Fibroblast of lung (primary cell): Measurements from ENCODE around the gene HMCN2. TPM values are rescaled to one million over a fixed set of nuclear protein-coding genes. Genes with fewer than 3 reads are reported as not detected.

Experiments used
- DNase-seq, 2 donors: peaks; one replicate each; pipeline versions ENCODE4 v3.0.0 to v3.0.0-alpha.2; 2010; ENCODE audit warnings: low read depth in 2 of 2
- H2AFZ ChIP-seq: 2 replicates; pipeline ENCODE4 v1.5.1; 2012; ENCODE audit warnings: low read length, control low read depth, inconsistent platforms
- H3K27ac ChIP-seq: 2 replicates; pipeline ENCODE4 v1.5.1; 2011; ENCODE audit warnings: low read length, control low read depth; ENCODE audit not compliant: insufficient read depth
- H3K27me3 ChIP-seq: 2 replicates; pipeline ENCODE4 v1.5.1; 2011; ENCODE audit warnings: mild to moderate bottlenecking, low read length; ENCODE audit not compliant: control insufficient read depth, insufficient read depth
- H3K36me3 ChIP-seq: 2 replicates; pipeline ENCODE4 v1.5.1; 2011; ENCODE audit warnings: low read length; ENCODE audit not compliant: control insufficient read depth, insufficient read depth
- H3K4me1 ChIP-seq: 2 replicates; pipeline ENCODE4 v1.5.1; 2011; ENCODE audit warnings: low read length; ENCODE audit not compliant: control insufficient read depth, insufficient read depth; ENCODE audit errors: extremely low read depth
- H3K4me2 ChIP-seq: 2 replicates; pipeline ENCODE4 v1.5.1; 2011; ENCODE audit warnings: low read length, control low read depth; ENCODE audit not compliant: insufficient read depth; ENCODE audit errors: extremely low read depth
- H3K4me3 ChIP-seq, 4 experiments: fragments of 200-600 bp in 1 of 4; sonication (generic) in 1 of 4; replicated peaks in 1 of 4; 2 replicates each; pipeline ENCODE4 v1.5.1; 2011 to 2016; ENCODE audit warnings: low read length in 4 of 4, low read depth in 3 of 4, mild to moderate bottlenecking in 3 of 4, control low read depth in 2 of 4, inconsistent platforms in 1 of 4, mixed read lengths in 1 of 4; ENCODE audit not compliant: insufficient read depth in 1 of 4; ENCODE audit errors: control extremely low read depth in 1 of 4
- H3K79me2 ChIP-seq: 2 replicates; pipeline ENCODE4 v1.5.1; 2012; ENCODE audit warnings: mild to moderate bottlenecking, low read length, inconsistent platforms; ENCODE audit not compliant: control insufficient read depth, insufficient read depth
- H3K9ac ChIP-seq: 2 replicates; pipeline ENCODE4 v1.5.1; 2011; ENCODE audit warnings: mild to moderate bottlenecking, low read length, control low read depth; ENCODE audit not compliant: insufficient read depth
- H3K9me3 ChIP-seq: 2 replicates; pipeline ENCODE4 v1.5.1; 2012; ENCODE audit warnings: low read depth, low read length; ENCODE audit not compliant: control insufficient read depth, insufficient read depth
- H4K20me1 ChIP-seq: 2 replicates; pipeline ENCODE4 v1.5.1; 2011; ENCODE audit warnings: low read length; ENCODE audit not compliant: control insufficient read depth, insufficient read depth; ENCODE audit errors: extremely low read depth
- EZH2 ChIP-seq: IDR thresholded peaks from 2 replicates; pipeline ENCODE4 v1.5.1; 2012; ENCODE audit warnings: low read length, control low read depth, mild to moderate bottlenecking; ENCODE audit errors: missing control alignments
- polyA plus RNA-seq, 2 donors: library from polyadenylated mRNA; depleted of rRNA in 1 of 2; stranded (reverse) in 1 of 2; unstranded in 1 of 2; fragments of >200 nt; gene quantifications; 2 replicates each; pipeline ENCODE4 v1.2.1, GENCODE V29; 2011 to 2012; ENCODE audit warnings: missing spikeins in 1 of 2
- total RNA-seq: library from RNA; depleted of rRNA; stranded (reverse); fragments of >200 nt; gene quantifications from 2 replicates; pipeline ENCODE4 v1.2.1, GENCODE V29; 2014
- TF ChIP-seq, protein P1 (sequence below), 2 donors: IDR thresholded peaks in 1 of 2; conservative IDR thresholded peaks in 1 of 2; 1 replicate in 1 of 2; 2 replicates in 1 of 2; pipeline ENCODE4 v1.5.1; 2011 to 2012; ENCODE audit warnings: low read length in 2 of 2, control low read depth in 1 of 2, inconsistent platforms in 1 of 2, low read depth in 1 of 2, mild to moderate bottlenecking in 1 of 2

The HMCN2 gene
- total and polyA plus RNA-seq, 2 donors (not counting 1 experiment from before 2014, with no cell fraction given) = under 0.01 TPM; not detected in 1

DNA sequence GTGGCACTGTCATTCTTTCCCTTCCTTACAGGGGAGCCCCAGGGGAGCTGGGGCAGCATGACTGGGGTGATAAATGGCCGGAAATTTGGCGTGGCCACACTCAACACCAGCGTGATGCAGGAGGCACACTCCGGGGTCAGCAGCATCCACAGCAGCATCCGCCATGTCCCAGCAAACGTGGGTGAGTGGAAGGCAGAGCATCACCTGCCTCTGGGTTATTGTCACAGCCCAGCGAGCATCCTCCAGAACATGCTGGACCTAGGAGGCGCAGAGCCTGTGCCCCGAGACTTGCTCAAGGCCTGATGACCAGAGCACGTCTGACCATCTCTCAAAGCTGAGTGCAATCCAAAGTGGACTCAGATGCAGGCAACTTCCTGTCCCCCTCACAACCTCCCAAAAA, 157.0 kb downstream of the HMCN2 start:
- Histone ChIP-seq H3K4me3 (no peak overlapping the region), H3K79me2 (no peaks in the 10 kb centered on the region), H3K4me2 (no peak overlapping the region), H2AFZ (no peak overlapping the region), H3K27ac (no peak overlapping the region), H4K20me1 (no peaks in the 10 kb centered on the region), H3K9ac (no peak overlapping the region), H3K36me3 (no peaks in the 10 kb centered on the region), H3K27me3 (no peaks in the 10 kb centered on the region), H3K9me3 (no peaks in the 10 kb centered on the region), H3K4me1 (no peaks in the 10 kb centered on the region)
- TF ChIP-seq EZH2 = no peak
- no peak for DNase-seq

DNA sequence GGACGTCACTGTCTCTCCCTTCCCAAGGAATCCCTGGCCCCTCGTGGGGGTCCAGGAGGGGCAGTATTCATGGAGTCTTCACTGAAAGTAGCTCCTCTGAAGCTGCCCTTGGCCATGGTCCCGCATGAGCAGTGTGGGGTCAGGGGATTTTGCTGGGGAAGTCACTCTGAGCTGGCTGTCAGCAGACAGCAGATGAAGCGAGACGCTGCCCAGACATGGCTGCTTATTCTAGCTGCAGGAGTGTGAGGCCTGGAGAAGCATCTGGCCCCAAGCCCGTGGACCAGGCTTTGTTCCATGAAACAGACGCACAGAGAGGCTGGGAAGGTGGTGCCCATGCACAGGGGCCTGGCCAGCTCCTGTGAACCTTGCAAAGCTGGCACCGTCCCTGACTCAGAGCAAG, 157.7 kb downstream of the HMCN2 start:
- Histone ChIP-seq H4K20me1 (no peaks in the 10 kb centered on the region), H3K4me1 (no peaks in the 10 kb centered on the region), H3K27me3 (no peaks in the 10 kb centered on the region), H3K79me2 (no peaks in the 10 kb centered on the region), H3K27ac (no peak overlapping the region), H3K9ac (no peak overlapping the region), H3K36me3 (no peaks in the 10 kb centered on the region), H3K4me3 (no peak overlapping the region), H3K9me3 (no peaks in the 10 kb centered on the region), H3K4me2 (no peak overlapping the region), H2AFZ (no peak overlapping the region)
- no peak for TF ChIP-seq EZH2
- TF ChIP-seq, protein P1, sequence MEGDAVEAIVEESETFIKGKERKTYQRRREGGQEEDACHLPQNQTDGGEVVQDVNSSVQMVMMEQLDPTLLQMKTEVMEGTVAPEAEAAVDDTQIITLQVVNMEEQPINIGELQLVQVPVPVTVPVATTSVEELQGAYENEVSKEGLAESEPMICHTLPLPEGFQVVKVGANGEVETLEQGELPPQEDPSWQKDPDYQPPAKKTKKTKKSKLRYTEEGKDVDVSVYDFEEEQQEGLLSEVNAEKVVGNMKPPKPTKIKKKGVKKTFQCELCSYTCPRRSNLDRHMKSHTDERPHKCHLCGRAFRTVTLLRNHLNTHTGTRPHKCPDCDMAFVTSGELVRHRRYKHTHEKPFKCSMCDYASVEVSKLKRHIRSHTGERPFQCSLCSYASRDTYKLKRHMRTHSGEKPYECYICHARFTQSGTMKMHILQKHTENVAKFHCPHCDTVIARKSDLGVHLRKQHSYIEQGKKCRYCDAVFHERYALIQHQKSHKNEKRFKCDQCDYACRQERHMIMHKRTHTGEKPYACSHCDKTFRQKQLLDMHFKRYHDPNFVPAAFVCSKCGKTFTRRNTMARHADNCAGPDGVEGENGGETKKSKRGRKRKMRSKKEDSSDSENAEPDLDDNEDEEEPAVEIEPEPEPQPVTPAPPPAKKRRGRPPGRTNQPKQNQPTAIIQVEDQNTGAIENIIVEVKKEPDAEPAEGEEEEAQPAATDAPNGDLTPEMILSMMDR (conservative IDR thresholded peaks at IDR 0.05 in 1 of 2, IDR thresholded peaks at IDR 0.05 in 1 of 2; ENCODE audit: low read depth in 1 of 2, low read length in 2 of 2) = no peak
- no peak for DNase-seq

DNA sequence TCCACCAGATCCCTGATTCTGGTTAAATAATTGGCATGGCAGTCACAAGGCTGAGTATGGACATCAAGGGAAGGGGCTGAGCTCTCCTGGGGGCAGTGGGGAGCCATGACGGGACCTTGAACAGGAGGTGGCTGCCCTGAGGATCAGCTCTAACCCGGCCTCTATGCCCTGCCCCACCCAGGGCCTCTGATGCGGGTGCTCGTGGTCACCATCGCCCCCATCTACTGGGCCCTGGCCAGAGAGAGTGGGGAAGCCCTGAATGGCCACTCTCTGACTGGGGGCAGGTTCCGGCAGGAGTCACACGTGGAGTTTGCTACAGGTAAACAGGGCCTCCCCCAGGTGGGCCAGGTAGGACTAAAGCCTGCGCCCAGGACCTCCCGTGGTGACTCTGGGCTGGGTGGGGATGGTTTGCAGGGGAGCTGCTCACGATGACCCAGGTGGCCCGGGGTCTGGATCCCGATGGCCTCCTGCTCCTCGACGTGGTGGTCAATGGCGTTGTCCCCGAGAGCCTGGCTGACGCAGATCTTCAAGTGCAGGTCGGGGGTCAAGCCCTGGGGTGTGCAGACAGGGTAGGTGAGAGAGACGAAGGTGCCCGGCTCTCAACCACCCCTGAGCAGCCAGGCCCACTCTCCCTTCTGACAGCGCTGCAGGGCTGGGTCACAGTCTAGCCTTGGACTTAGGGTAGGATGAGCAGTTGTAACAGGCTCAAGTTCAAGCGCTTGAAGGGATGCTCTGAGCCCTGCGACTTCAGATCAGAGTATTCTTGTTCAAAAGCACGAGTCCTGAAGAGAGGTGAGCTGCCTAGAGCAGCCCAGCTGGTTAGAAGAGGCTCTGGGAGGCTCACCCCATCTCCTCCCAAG, 159.3 kb downstream of the HMCN2 start:
- TF ChIP-seq EZH2 = no peak
- TF ChIP-seq, protein P1 (conservative IDR thresholded peaks at IDR 0.05 in 1 of 2, IDR thresholded peaks at IDR 0.05 in 1 of 2; ENCODE audit: low read depth in 1 of 2, low read length in 2 of 2) = no peak
- H3K9ac ChIP-seq = no peak overlapping the region
- H4K20me1 ChIP-seq = no peaks in the 10 kb centered on the region
- H2AFZ ChIP-seq = no peak overlapping the region
- no peak overlapping the region for H3K27ac ChIP-seq
- H3K36me3 ChIP-seq = no peaks in the 10 kb centered on the region
- DNase-seq = no peak
- H3K27me3 ChIP-seq = no peaks in the 10 kb centered on the region
- no peaks in the 10 kb centered on the region for H3K79me2 ChIP-seq
- H3K4me3 ChIP-seq = no peak overlapping the region
- no peak overlapping the region for H3K4me2 ChIP-seq
- H3K4me1 ChIP-seq = no peaks in the 10 kb centered on the region
- H3K9me3 ChIP-seq = no peaks in the 10 kb centered on the region
